ENCODE measurements around the gene UBR4. TPM values are rescaled to one million over a fixed set of nuclear protein-coding genes. Genes with fewer than 3 reads are reported as not detected.

Gene UBR4
- total RNA-seq, 4 donors from 2014 or later: 193 to 292 (median 229) TPM

GRCh38 chr1:19251305-19252196, 41.5 kb upstream of the UBR4 start, which contains the start of the genes EMC1 and MRTO4:
Gene EMC1, minus strand, starts transcription at chr1:19251524. Its CDS starts 15 bp downstream, at chr1:19251509.
Gene MRTO4, plus strand, starts transcription at chr1:19251805. Its CDS starts 31 bp downstream, at chr1:19251836.
- TF ChIP-seq, protein P1, sequence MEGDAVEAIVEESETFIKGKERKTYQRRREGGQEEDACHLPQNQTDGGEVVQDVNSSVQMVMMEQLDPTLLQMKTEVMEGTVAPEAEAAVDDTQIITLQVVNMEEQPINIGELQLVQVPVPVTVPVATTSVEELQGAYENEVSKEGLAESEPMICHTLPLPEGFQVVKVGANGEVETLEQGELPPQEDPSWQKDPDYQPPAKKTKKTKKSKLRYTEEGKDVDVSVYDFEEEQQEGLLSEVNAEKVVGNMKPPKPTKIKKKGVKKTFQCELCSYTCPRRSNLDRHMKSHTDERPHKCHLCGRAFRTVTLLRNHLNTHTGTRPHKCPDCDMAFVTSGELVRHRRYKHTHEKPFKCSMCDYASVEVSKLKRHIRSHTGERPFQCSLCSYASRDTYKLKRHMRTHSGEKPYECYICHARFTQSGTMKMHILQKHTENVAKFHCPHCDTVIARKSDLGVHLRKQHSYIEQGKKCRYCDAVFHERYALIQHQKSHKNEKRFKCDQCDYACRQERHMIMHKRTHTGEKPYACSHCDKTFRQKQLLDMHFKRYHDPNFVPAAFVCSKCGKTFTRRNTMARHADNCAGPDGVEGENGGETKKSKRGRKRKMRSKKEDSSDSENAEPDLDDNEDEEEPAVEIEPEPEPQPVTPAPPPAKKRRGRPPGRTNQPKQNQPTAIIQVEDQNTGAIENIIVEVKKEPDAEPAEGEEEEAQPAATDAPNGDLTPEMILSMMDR (IDR thresholded peaks at IDR 0.05): peak in 1 of 6 experiments; percentile 11
- TF ChIP-seq POLR2A (IDR thresholded peaks at IDR 0.05): peak; percentile 56 to 68
- peaks cover 0 to 24% (median 0%) of the 10 kb centered on the region in 3 donors for H3K36me3 ChIP-seq
- peak within 1 kb of the TSS; percentile 89 to 98 (median 94) for H3K27ac ChIP-seq
- peak within 1 kb of the TSS; percentile 76 to 97 (median 88) for H3K4me3 ChIP-seq
- peak; percentile 90 to 94 (median 93) for DNase-seq
- no peaks in the 10 kb centered on the region for H3K9me3 ChIP-seq
- no peaks in the 10 kb centered on the region for H3K27me3 ChIP-seq
- H3K4me1 ChIP-seq: peaks cover 2 to 31% (median 9%) of the 10 kb centered on the region in 4 donors

- Histone ChIP-seq H3K9me3 (no peaks in the 10 kb centered on the region), H3K4me3 (peak overlapping the region; percentile 76 to 97 (median 88)), H3K27ac (peak overlapping the region; percentile 89 to 98 (median 94)), H3K27me3 (no peaks in the 10 kb centered on the region), H3K4me1 (peaks cover 2 to 31% (median 9%) of the 10 kb centered on the region in 4 donors), H3K36me3 (peaks cover 0 to 18% (median 0%) of the 10 kb centered on the region in 3 donors)
- no peak for DNase-seq
- TF ChIP-seq, protein P1 (IDR thresholded peaks at IDR 0.05): no peak
- TF ChIP-seq POLR2A (IDR thresholded peaks at IDR 0.05): no peak
Measured at GRCh38 chr1:19250629-19251304, 40.7 kb upstream of the UBR4 start.

DNA sequence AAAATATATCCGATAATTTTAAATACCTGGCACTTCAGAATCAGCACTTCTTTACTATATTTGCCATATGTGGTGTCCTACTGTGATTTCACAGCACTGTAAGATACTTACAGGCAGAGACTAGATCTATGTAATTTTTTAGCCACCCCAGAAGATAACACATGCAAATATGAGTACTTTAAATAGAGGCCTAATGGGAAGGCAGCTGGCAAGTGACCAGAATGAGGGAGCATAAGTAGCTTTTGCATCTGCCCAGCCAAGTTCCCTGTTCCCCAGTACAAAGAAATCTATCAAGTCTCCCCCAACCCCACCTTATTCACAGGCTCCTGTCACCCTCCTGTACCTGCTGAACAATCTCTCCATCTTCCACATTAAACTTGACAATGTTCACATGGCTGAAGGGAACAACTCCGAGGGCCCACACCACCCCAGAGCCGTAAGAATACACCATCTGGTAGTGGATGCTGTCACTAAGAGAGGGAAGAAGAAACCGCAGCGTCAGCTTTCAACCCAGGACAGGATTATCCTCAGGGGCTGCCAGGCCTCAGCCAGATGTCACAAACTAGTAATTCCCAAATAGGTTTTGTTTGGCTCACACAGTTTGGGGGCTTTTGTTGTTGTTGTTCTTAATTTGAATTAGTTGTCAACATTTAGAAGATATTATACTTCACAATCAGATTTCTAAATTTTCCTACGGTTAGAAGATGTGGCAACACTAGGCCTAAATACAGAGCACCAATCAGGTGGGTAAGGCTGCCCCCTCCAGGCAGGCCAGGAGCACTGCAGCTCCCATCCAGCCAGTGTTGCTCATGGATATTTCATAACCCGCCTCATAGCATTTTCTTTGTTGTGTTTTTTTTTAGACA, 30.8 kb upstream of the UBR4 start:
- TF ChIP-seq POLR2A (IDR thresholded peaks at IDR 0.05): no peak
- TF ChIP-seq, protein P1 (IDR thresholded peaks at IDR 0.05): peak; percentile 66 to 95 (median 92)

GRCh38 chr1:19239876-19240275, 29.8 kb upstream of the UBR4 start:
- no peak for TF ChIP-seq POLR2A (IDR thresholded peaks at IDR 0.05)
- TF ChIP-seq, protein P1 (IDR thresholded peaks at IDR 0.05): no peak
- Histone ChIP-seq H3K4me1 (no peaks in the 10 kb centered on the region), H3K4me3 (no peak overlapping the region), H3K27ac (no peak overlapping the region), H3K36me3 (peaks cover 0 to 97% (median 0%) of the 10 kb centered on the region in 3 donors), H3K9me3 (no peaks in the 10 kb centered on the region), H3K27me3 (no peaks in the 10 kb centered on the region)
- no peak for DNase-seq

More for the DNA sequence above, 30.8 kb upstream of the UBR4 start:
- no peak overlapping the region for H3K4me3 ChIP-seq
- no peaks in the 10 kb centered on the region for H3K4me1 ChIP-seq
- peak; percentile 22 to 79 (median 74) for DNase-seq
- H3K9me3 ChIP-seq: no peaks in the 10 kb centered on the region
- H3K27ac ChIP-seq: peak overlapping the region in 2 of 4 donors; percentile 16 to 44
- no peaks in the 10 kb centered on the region for H3K27me3 ChIP-seq
- H3K36me3 ChIP-seq: peaks cover 0 to 90% (median 0%) of the 10 kb centered on the region in 3 donors

GRCh38 chr1:19234224-19234623, 24.2 kb upstream of the UBR4 start:
- Histone ChIP-seq H3K27ac (no peak overlapping the region), H3K36me3 (peaks cover 0 to 99% (median 0%) of the 10 kb centered on the region in 3 donors), H3K4me3 (no peak overlapping the region), H3K27me3 (no peaks in the 10 kb centered on the region), H3K4me1 (no peaks in the 10 kb centered on the region), H3K9me3 (no peaks in the 10 kb centered on the region)
- TF ChIP-seq, protein P1 (IDR thresholded peaks at IDR 0.05): no peak
- no peak for TF ChIP-seq POLR2A (IDR thresholded peaks at IDR 0.05)
- DNase-seq: no peak

Data from Peyer's patch (tissue), 4 donors.